HG03097 (cell line): ENCODE results near the gene RASL12.

Experiments used
- ATAC-seq: cut with Tn5 transposase; IDR thresholded peaks from one replicate; pipeline ENCODE4 v1.9.1; 2021; ENCODE audit not compliant: unreplicated experiment, low FRiP score

RASL12 gene

GRCh38 chr15:65092911-65093792 lies 25.4 kb upstream of the RASL12 start:
- ATAC-seq: no peak

GRCh38 chr15:65091946-65092770 lies 24.4 kb upstream of the RASL12 start:
- no peak for ATAC-seq

- ATAC-seq: no peak
These were observed 21.5 kb upstream of the RASL12 start for GRCh38 chr15:65089206-65089824.

- no peak for ATAC-seq
These were observed 20.8 kb upstream of the RASL12 start for GRCh38 chr15:65088643-65089021.

GRCh38 chr15:65087873-65088642 lies 20.3 kb upstream of the RASL12 start:
- ATAC-seq: no peak

GRCh38 chr15:65087411-65087810 lies 19.6 kb upstream of the RASL12 start:
- ATAC-seq: no peak

GRCh38 chr15:65086680-65087111 lies 18.9 kb upstream of the RASL12 start:
- ATAC-seq: no peak

GRCh38 chr15:65085990-65086679 lies 18.3 kb upstream of the RASL12 start:
- no peak for ATAC-seq

- ATAC-seq: no peak
These were observed 17.5 kb upstream of the RASL12 start for GRCh38 chr15:65085207-65085753.

GRCh38 chr15:65084500-65085206 lies 16.9 kb upstream of the RASL12 start:
- no peak for ATAC-seq

GRCh38 chr15:65083262-65083701 lies 15.5 kb upstream of the RASL12 start:
- no peak for ATAC-seq

GRCh38 chr15:65082303-65082953 lies 14.6 kb upstream of the RASL12 start:
- no peak for ATAC-seq

- ATAC-seq: no peak
These were observed 14.0 kb upstream of the RASL12 start for GRCh38 chr15:65081758-65082157.

- no peak for ATAC-seq
These were observed 13.5 kb upstream of the RASL12 start for GRCh38 chr15:65081270-65081669.

GRCh38 chr15:65079580-65079979 lies 11.8 kb upstream of the RASL12 start:
- no peak for ATAC-seq

GRCh38 chr15:65077981-65078352 lies 10.2 kb upstream of the RASL12 start:
- no peak for ATAC-seq

GRCh38 chr15:65077291-65077980 lies 9.6 kb upstream of the RASL12 start:
- ATAC-seq: no peak
